PC-3 (cell line): ENCODE data around the gene PADI3. TPM values are rescaled to one million over a fixed set of nuclear protein-coding genes. Genes with fewer than 3 reads are reported as not detected.

Source experiments
- ATAC-seq: fragments of 200-7000 bp; cut with Tn5 transposase; 2 replicates; pipeline ENCODE4 v1.9.1; 2020; ENCODE audit warnings: mild to moderate bottlenecking, moderate library complexity
- BruUV-seq: library from RNA; stranded (reverse); fragments of 400-500 nt; replicated peaks from 2 replicates; lab custom pipeline; 2021; lab: Mats Ljungman, UMichigan
- CTCF ChIA-PET: fragments of 300-600 bp; sonication (Branson Sonifier 250); formaldehyde crosslinking; loops from one replicate; lab custom pipeline; 2022; ENCODE audit warnings: antibody characterized with exemption; lab: Charles Lee
- POLR2A ChIA-PET: fragments of 300-600 bp; sonication (Branson Sonifier 250); formaldehyde crosslinking; loops from one replicate; lab custom pipeline; 2022; ENCODE audit warnings: antibody characterized with exemption; ENCODE audit not compliant: unreplicated experiment; lab: Charles Lee
- DNase-seq: peaks from one replicate; pipeline ENCODE4 v3.0.0-alpha.2; 2015
- H2AFZ ChIP-seq: fragments of 300-600 bp; sonication (generic); 2 replicates; pipeline ENCODE4 v1.6.0; 2016; ENCODE audit warnings: antibody characterized with exemption, low read length
- H3F3A ChIP-seq: fragments of 300-600 bp; sonication (generic); one replicate; pipeline ENCODE4 v1.6.0; 2017; ENCODE audit warnings: antibody characterized with exemption, low read length, control low read depth, mild to moderate bottlenecking; ENCODE audit not compliant: unreplicated experiment
- H3K27ac ChIP-seq: fragments of 300-600 bp; sonication (generic); 2 replicates; pipeline ENCODE4 v1.5.1; 2016; ENCODE audit warnings: mild to moderate bottlenecking, low read length
- H3K27me3 ChIP-seq: fragments of 300-600 bp; sonication (generic); 2 replicates; pipeline ENCODE4 v1.6.1; 2016; ENCODE audit warnings: low read length, mixed read lengths
- H3K36me3 ChIP-seq: fragments of 300-600 bp; sonication (generic); 2 replicates; pipeline ENCODE4 v1.6.1; 2016; ENCODE audit warnings: low read depth, mixed run types, low read length, mixed read lengths
- H3K4me1 ChIP-seq: fragments of 300-600 bp; sonication (generic); 2 replicates; pipeline ENCODE4 v1.5.1; 2016; ENCODE audit warnings: low read length; ENCODE audit not compliant: insufficient read depth
- H3K4me2 ChIP-seq: fragments of 300-600 bp; sonication (generic); 2 replicates; pipeline ENCODE4 v1.6.0; 2016; ENCODE audit warnings: low read length
- H3K4me3 ChIP-seq: fragments of 300-600 bp; sonication (generic); 2 replicates; pipeline ENCODE4 v1.5.1; 2016; ENCODE audit warnings: mild to moderate bottlenecking, low read length, mixed read lengths
- H3K79me2 ChIP-seq: fragments of 300-600 bp; sonication (generic); 2 replicates; pipeline ENCODE4 v1.6.1; 2017; ENCODE audit warnings: low read length, mixed read lengths
- H3K9ac ChIP-seq: fragments of 300-600 bp; sonication (generic); 2 replicates; pipeline ENCODE4 v1.6.0; 2016; ENCODE audit warnings: mild to moderate bottlenecking, low read length
- H3K9me2 ChIP-seq: fragments of 300-600 bp; sonication (generic); replicated peaks from 2 replicates; pipeline ENCODE4 v1.6.1; 2016; ENCODE audit warnings: mixed run types, low read length, mixed read lengths
- H3K9me3 ChIP-seq: fragments of 300-600 bp; sonication (generic); 2 replicates; pipeline ENCODE4 v1.6.1; 2016; ENCODE audit warnings: low read length, mixed read lengths
- H4K20me1 ChIP-seq: fragments of 300-600 bp; sonication (generic); 2 replicates; pipeline ENCODE4 v1.6.1; 2016; ENCODE audit warnings: low read length, mixed read lengths
- CTCF ChIP-seq: fragments of 300-600 bp; sonication (generic); conservative IDR thresholded peaks from 2 replicates; pipeline ENCODE4 v1.5.1; 2017; ENCODE audit warnings: antibody characterized with exemption, low read depth, mild to moderate bottlenecking, low read length
- EZH2 ChIP-seq: fragments of 300-600 bp; sonication (generic); IDR thresholded peaks from one replicate; pipeline ENCODE4 v1.6.1; 2017; ENCODE audit warnings: antibody characterized with exemption, mild to moderate bottlenecking, low read length; ENCODE audit not compliant: unreplicated experiment
- EZH2phosphoT487 ChIP-seq: fragments of 300-600 bp; sonication (generic); IDR thresholded peaks from 2 replicates; pipeline ENCODE4 v1.6.1; 2018; ENCODE audit warnings: mild to moderate bottlenecking, antibody characterized with exemption, low read length, borderline replicate concordance
- intact Hi-C: fragments of 100-400 bp; cut with micrococcal nuclease; formaldehyde crosslinking; loops from 2 replicates; pipeline ENCODE4 v1.9.0; 2023
- total RNA-seq: library from RNA; depleted of rRNA; stranded (reverse); fragments of >200 nt; gene quantifications from 2 replicates; pipeline ENCODE4 v1.2.3, GENCODE V29; 2014

Gene PADI3
- total RNA-seq, 1 experiment from 2014 or later = 0.26 TPM

GRCh38 chr1:17289721-17290120 is 40.8 kb downstream of the PADI3 start:
- no peak overlapping the region for H3K4me3 ChIP-seq
- intact Hi-C loops = loop anchor here (5.0 kb wide), 1 partner anchor 48 kb away; no protein-coding TSS in a partner anchor
- no peak for TF ChIP-seq CTCF
- TF ChIP-seq EZH2phosphoT487 = no peak
- no peak for TF ChIP-seq EZH2
- H3K9me2 ChIP-seq = no peaks in the 10 kb centered on the region
- no peaks in the 10 kb centered on the region for H3K79me2 ChIP-seq
- no peak overlapping the region for H3K9ac ChIP-seq
- H3K4me1 ChIP-seq = peaks cover 54% of the 10 kb centered on the region
- ChIA-PET CTCF (no interaction called here), POLR2A (no interaction called here)
- DNase-seq (peak; percentile 45), ATAC-seq (no peak)
- no peak overlapping the region for H3K4me2 ChIP-seq
- no peak overlapping the region for H3K27ac ChIP-seq
- no peaks in the 10 kb centered on the region for H3K9me3 ChIP-seq
- no peaks in the 10 kb centered on the region for H3K27me3 ChIP-seq
- no TSS peak for BruUV-seq
- H3F3A ChIP-seq = peaks cover 4% of the 10 kb centered on the region
- no peaks in the 10 kb centered on the region for H4K20me1 ChIP-seq
- no peaks in the 10 kb centered on the region for H3K36me3 ChIP-seq
- H2AFZ ChIP-seq = no peak overlapping the region

- Histone ChIP-seq H3K9me3 (no peaks in the 10 kb centered on the region), H2AFZ (no peak overlapping the region), H3K79me2 (no peaks in the 10 kb centered on the region), H3K9ac (no peak overlapping the region), H3K27me3 (no peaks in the 10 kb centered on the region), H3K4me2 (no peak overlapping the region), H3K4me1 (peaks cover 54% of the 10 kb centered on the region), H3K27ac (no peak overlapping the region), H3K36me3 (no peaks in the 10 kb centered on the region), H3K4me3 (no peak overlapping the region), H3K9me2 (no peaks in the 10 kb centered on the region), H4K20me1 (no peaks in the 10 kb centered on the region), H3F3A (peaks cover 4% of the 10 kb centered on the region)
- no peak for ATAC-seq
- ChIA-PET POLR2A (no interaction called here), CTCF (interaction anchor here (0.6 kb wide), 1 partner anchor 339 kb away, joined by 3 read pairs; no protein-coding TSS in a partner anchor)
- intact Hi-C loops = no loop called here
- TF ChIP-seq CTCF (no peak), EZH2phosphoT487 (no peak), EZH2 (no peak)
- BruUV-seq = no TSS peak
- no peak for DNase-seq
Observed at GRCh38 chr1:17290553-17290952, 41.7 kb downstream of the PADI3 start.

GRCh38 chr1:17292299-17293160 is 43.6 kb downstream of the PADI3 start:
- Histone ChIP-seq H3K4me1 (peaks cover 46% of the 10 kb centered on the region), H3K9ac (no peak overlapping the region), H3K27me3 (no peaks in the 10 kb centered on the region), H3K9me3 (no peaks in the 10 kb centered on the region), H3K36me3 (no peaks in the 10 kb centered on the region), H4K20me1 (no peaks in the 10 kb centered on the region), H2AFZ (no peak overlapping the region), H3K27ac (peak overlapping the region; percentile 83), H3K4me3 (no peak overlapping the region), H3K79me2 (no peaks in the 10 kb centered on the region), H3F3A (peaks cover 4% of the 10 kb centered on the region), H3K4me2 (peak overlapping the region; percentile 79), H3K9me2 (no peaks in the 10 kb centered on the region)
- CTCF ChIA-PET = interaction anchor here (0.7 kb wide), 1 partner anchor 16 kb away, joined by 10 read pairs; no protein-coding TSS in a partner anchor
- no TSS peak for BruUV-seq
- TF ChIP-seq EZH2phosphoT487 (no peak), EZH2 (no peak), CTCF (no peak)
- DNase-seq (peak; percentile 78), ATAC-seq (peak; percentile 21; the same call in 1 of the 2 replicates)
- POLR2A ChIA-PET = no interaction called here
- intact Hi-C loops = no loop called here
